ENCODE data around the gene VIT.

GRCh38 chr2:36731941-36732672 lies 35.6 kb downstream of the VIT start:
- TF ChIP-seq CTCF (IDR thresholded peaks at IDR 0.05) (no peak), POLR2A (IDR thresholded peaks at IDR 0.05) (no peak)
